ENCODE results near the gene HS2ST1. TPM values are rescaled to one million over a fixed set of nuclear protein-coding genes. Genes with fewer than 3 reads are reported as not detected.

The HS2ST1 gene
- total RNA-seq, 2 experiments from 2014 or later, result 16.8 to 21.6 TPM

DNA sequence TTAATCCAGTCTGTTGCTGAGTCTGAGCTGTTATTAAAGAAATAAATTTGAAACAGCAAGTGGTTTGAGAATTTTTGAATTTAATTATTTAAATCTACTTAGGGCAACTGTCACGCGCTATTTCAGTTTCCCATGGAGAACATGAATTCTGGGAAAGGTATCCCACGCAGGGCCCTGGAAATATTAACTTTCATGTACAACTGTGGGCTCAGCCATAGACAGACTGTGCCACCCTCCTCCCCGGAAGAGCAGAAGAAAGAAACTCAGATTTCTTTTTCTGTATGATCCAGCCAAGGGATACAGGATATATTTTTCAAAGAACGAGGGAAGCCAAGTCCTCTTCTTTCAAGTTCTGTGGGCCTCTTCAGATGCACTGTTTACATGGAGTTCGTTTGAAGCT lies 241.7 kb downstream of the HS2ST1 start:
- H3K4me1 Mint-ChIP-seq (ENCODE audit: low read depth), result peaks cover 15% of the 10 kb centered on the region
- H3K27ac Mint-ChIP-seq, result no peak overlapping the region
- ChIA-PET POLR2A (no interaction called here), CTCF (no interaction called here)
- no peak for TF ChIP-seq CTCF (IDR thresholded peaks at IDR 0.05)
- no peaks in the 10 kb centered on the region for H3K36me3 Mint-ChIP-seq (ENCODE audit: low read depth)
- peaks cover 17% of the 10 kb centered on the region for H3K27me3 Mint-ChIP-seq
- ATAC-seq (no peak), DNase-seq (no peak)
- no peaks in the 10 kb centered on the region for H3K9me3 Mint-ChIP-seq
- H3K4me3 Mint-ChIP-seq, result no peak overlapping the region
- intact Hi-C loops (cut with micrococcal nuclease), result no loop called here

GRCh38 chr1:87159378-87159915 lies 245.0 kb downstream of the HS2ST1 start:
- intact Hi-C loops (cut with micrococcal nuclease), result no loop called here
- no peaks in the 10 kb centered on the region for H3K4me1 Mint-ChIP-seq (ENCODE audit: low read depth)
- ChIA-PET CTCF (no interaction called here), POLR2A (no interaction called here)
- H3K27me3 Mint-ChIP-seq, result peaks cover 14% of the 10 kb centered on the region
- TF ChIP-seq CTCF (IDR thresholded peaks at IDR 0.05), result no peak
- no peaks in the 10 kb centered on the region for H3K36me3 Mint-ChIP-seq (ENCODE audit: low read depth)
- no peak overlapping the region for H3K4me3 Mint-ChIP-seq
- H3K27ac Mint-ChIP-seq, result no peak overlapping the region
- DNase-seq (no peak), ATAC-seq (no peak)
- no peaks in the 10 kb centered on the region for H3K9me3 Mint-ChIP-seq

Other genes starting within 250 kb of the HS2ST1 start
- 10 to 100 TPM; 46.1 to 47.3 TPM for gene SH3GLB1, start 210.1 kb upstream of the HS2ST1 start, total RNA-seq
- 100 to 1,000 TPM; 115 to 131 TPM for gene SELENOF, start 509 bp upstream of the HS2ST1 start, total RNA-seq